NCI-H748 (cell line): Measurements from ENCODE around the gene NOTUM.

Experiments
- DNase-seq: peaks from one replicate; lab custom pipeline; 2025; ENCODE audit not compliant: unreplicated experiment; lab: John Stamatoyannopoulos, UW

Gene NOTUM

GRCh38 chr17:81911277-81911961 lies 49.6 kb downstream of the NOTUM start, which contains the start of gene PCYT2:
Gene PCYT2 (minus strand): TSS chr17:81911399. CDS start chr17:81911355, 44 bp downstream.
- DNase-seq, result peak; percentile 91

GRCh38 chr17:81910840-81911276 lies 50.1 kb downstream of the NOTUM start:
- DNase-seq, result peak; percentile 51

GRCh38 chr17:81909966-81910839 lies 50.8 kb downstream of the NOTUM start:
- peak; percentile 45 for DNase-seq

- DNase-seq, result no peak
Measured at GRCh38 chr17:81909231-81909630, 51.8 kb downstream of the NOTUM start.

- no peak for DNase-seq
Measured at GRCh38 chr17:81908793-81909192, 52.2 kb downstream of the NOTUM start.

- DNase-seq, result no peak
Measured at GRCh38 chr17:81907219-81908145, 53.5 kb downstream of the NOTUM start.

GRCh38 chr17:81906476-81907218 lies 54.3 kb downstream of the NOTUM start:
- peak; percentile 23 for DNase-seq

GRCh38 chr17:81905993-81906392 lies 55.0 kb downstream of the NOTUM start:
- DNase-seq, result no peak

GRCh38 chr17:81905424-81905875 lies 55.5 kb downstream of the NOTUM start:
- no peak for DNase-seq

- no peak for DNase-seq
Measured at GRCh38 chr17:81904600-81905423, 56.2 kb downstream of the NOTUM start.

GRCh38 chr17:81903896-81904599 lies 56.9 kb downstream of the NOTUM start:
- DNase-seq, result no peak

- DNase-seq, result no peak
Measured at GRCh38 chr17:81903415-81903831, 57.6 kb downstream of the NOTUM start.

GRCh38 chr17:81902653-81903414 lies 58.2 kb downstream of the NOTUM start:
- DNase-seq, result no peak
